GM12878 (cell line): ENCODE data around the gene NUDT14. TPM values are rescaled to one million over a fixed set of nuclear protein-coding genes. Genes with fewer than 3 reads are reported as not detected.
A peak's percentile ranks its signal among the peaks of the same experiment; 100 is the strongest.

ENCODE experiments used
- ATAC-seq: fragments of 200-7000 bp; cut with Tn5 transposase; 3 replicates; pipeline ENCODE4 v1.9.1; 2020; ENCODE audit warnings: mild to moderate bottlenecking, moderate library complexity
- BruUV-seq: library from RNA; stranded (reverse); fragments of 400-500 nt; replicated peaks from 2 replicates; lab custom pipeline; 2021; lab: Mats Ljungman, UMichigan
- CTCF ChIA-PET: fragments of 300-600 bp; sonication (Branson Sonifier 250); formaldehyde crosslinking; extraction: SDS; loops from one replicate; lab custom pipeline; 2021; ENCODE audit warnings: inconsistent platforms; lab: Yijun Ruan, JAX
- POLR2A ChIA-PET: fragments of 350-600 bp; formaldehyde crosslinking; extraction: SDS; loops from one replicate; lab custom pipeline; 2021; ENCODE audit warnings: inconsistent platforms; lab: Charles Lee
- RAD21 ChIA-PET: fragments of 300-600 bp; sonication (Branson Sonifier 250); formaldehyde crosslinking; loops from one replicate; lab custom pipeline; 2023; ENCODE audit warnings: antibody characterized with exemption; ENCODE audit not compliant: unreplicated experiment; lab: Charles Lee
- SMC1A ChIA-PET: fragments of 300-600 bp; sonication (Branson Sonifier 250); formaldehyde crosslinking; loops from one replicate; lab custom pipeline; 2023; ENCODE audit not compliant: unreplicated experiment, uncharacterized antibody; lab: Charles Lee
- DNase-seq: peaks from one replicate; pipeline ENCODE4 v3.0.0-alpha.2; 2011; ENCODE audit warnings: low read depth, low spot score
- FAIRE-seq: peaks from 3 replicates; lab custom pipeline; 2011; peaks lifted over from hg19 to GRCh38; lab: Jason Lieb, UNC
- H2AFZ ChIP-seq: 2 replicates; pipeline ENCODE4 v1.6.0; 2011; ENCODE audit warnings: low read depth, low read length, control low read depth; ENCODE audit not compliant: control insufficient read depth
- H3K27ac ChIP-seq: 2 replicates; pipeline ENCODE4 v1.5.1; 2011; ENCODE audit warnings: control low read depth; ENCODE audit not compliant: control insufficient read depth, insufficient read depth
- H3K27me3 ChIP-seq, 2 experiments: replicated peaks in 1 of 2; 2 replicates each; pipeline versions ENCODE4 v1.6.0 to v1.6.1; 2011; ENCODE audit warnings: low read length in 1 of 2; ENCODE audit not compliant: control insufficient read depth in 2 of 2, insufficient read depth in 2 of 2
- H3K36me3 ChIP-seq, 2 experiments: 2 replicates each; pipeline ENCODE4 v1.5.1; 2011; ENCODE audit warnings: low read length in 1 of 2; ENCODE audit not compliant: control insufficient read depth in 2 of 2, insufficient read depth in 2 of 2
- H3K4me1 ChIP-seq: 2 replicates; pipeline ENCODE4 v1.6.1; 2011; ENCODE audit warnings: mild to moderate bottlenecking, low read length, moderate library complexity, mixed read lengths; ENCODE audit not compliant: control insufficient read depth, insufficient read depth
- H3K4me2 ChIP-seq: 2 replicates; pipeline ENCODE4 v1.6.0; 2011; ENCODE audit warnings: control low read depth; ENCODE audit not compliant: control insufficient read depth, insufficient read depth
- H3K4me3 ChIP-seq: fragments of 200-600 bp; sonication (generic); 2 replicates; pipeline ENCODE4 v1.5.1; 2016
- H3K79me2 ChIP-seq: 2 replicates; pipeline ENCODE4 v1.6.0; 2011; ENCODE audit warnings: low read length; ENCODE audit not compliant: control insufficient read depth, insufficient read depth
- H3K9ac ChIP-seq: 2 replicates; pipeline ENCODE4 v1.8.0; 2011; ENCODE audit warnings: low read length, control low read depth, mixed read lengths; ENCODE audit not compliant: control insufficient read depth, insufficient read depth
- H3K9me3 ChIP-seq: replicated peaks from 3 replicates; pipeline ENCODE4 v1.5.1; 2011; ENCODE audit warnings: mild to moderate bottlenecking, low read length; ENCODE audit not compliant: control insufficient read depth, insufficient read depth
- H4K20me1 ChIP-seq: 2 replicates; pipeline ENCODE4 v1.6.0; 2011; ENCODE audit not compliant: control insufficient read depth, insufficient read depth
- CHD2 ChIP-seq: IDR thresholded peaks from 2 replicates; pipeline ENCODE4 v1.6.1; 2011; ENCODE audit warnings: low read depth, low read length, improper control_type of control experiment, borderline replicate concordance
- CHD4 ChIP-seq: fragments of 200-600 bp; sonication (generic); IDR thresholded peaks from 2 replicates; pipeline ENCODE4 v1.6.1; 2016; ENCODE audit warnings: mild to moderate bottlenecking
- CTCF ChIP-seq, 3 experiments: IDR thresholded peaks in 2 of 3; conservative IDR thresholded peaks in 1 of 3; 2 replicates each; pipeline ENCODE4 v1.5.1; 2011; ENCODE audit warnings: low read depth in 3 of 3, low read length in 3 of 3, mild to moderate bottlenecking in 3 of 3, control low read depth in 2 of 3, moderate library complexity in 2 of 3, inconsistent platforms in 1 of 3, mixed read lengths in 1 of 3; ENCODE audit not compliant: control insufficient read depth in 2 of 3, insufficient read depth in 1 of 3; ENCODE audit errors: extremely low read depth in 1 of 3
- NBN ChIP-seq: fragments of 450-650 bp; IDR thresholded peaks from 2 replicates; pipeline ENCODE4 v1.6.1; 2016
- SKIL ChIP-seq: fragments of 450-650 bp; IDR thresholded peaks from 2 replicates; pipeline ENCODE4 v1.6.1; 2017; ENCODE audit warnings: mild to moderate bottlenecking, low read depth, inconsistent platforms; ENCODE audit not compliant: poor library complexity, severe bottlenecking
- SP1 ChIP-seq: IDR thresholded peaks from one replicate; pipeline ENCODE4 v1.6.1; 2011; ENCODE audit warnings: low read depth, low read length
- SRF ChIP-seq, 2 experiments: IDR thresholded peaks; 2 replicates each; pipeline ENCODE4 v1.6.1; 2011; ENCODE audit warnings: low read depth in 2 of 2, low read length in 2 of 2, mild to moderate bottlenecking in 1 of 2, moderate library complexity in 1 of 2
- WRNIP1 ChIP-seq: IDR thresholded peaks from 2 replicates; pipeline ENCODE4 v1.6.1; 2011; ENCODE audit warnings: low read depth, low read length, improper control_type of control experiment, borderline replicate concordance
- ZBTB40 ChIP-seq: fragments of 450-650 bp; IDR thresholded peaks from 2 replicates; pipeline ENCODE4 v1.6.1; 2016; ENCODE audit warnings: mild to moderate bottlenecking, moderate library complexity, borderline replicate concordance
- ZNF622 ChIP-seq: fragments of 450-650 bp; IDR thresholded peaks from 2 replicates; pipeline ENCODE4 v1.6.1; 2017; ENCODE audit warnings: mild to moderate bottlenecking, inconsistent platforms
- WGBS: methylation state at CpG from one replicate; pipeline ENCODE4 v1.1.6; 2016; ENCODE audit warnings: low lambda C conversion rate; ENCODE audit not compliant: insufficient replicate concordance, insufficient coverage; ENCODE audit errors: missing lambda C conversion rate; 5-methylcytosine and 5-hydroxymethylcytosine counted together
- in situ Hi-C: fragments of 300-500 bp; cut with MboI; formaldehyde crosslinking; loops from 9 replicates; pipeline ENCODE4 v1.14.3; 2018; ENCODE audit warnings: mixed read lengths
- intact Hi-C: fragments of 100-400 bp; cut with micrococcal nuclease; formaldehyde crosslinking; loops from one replicate; pipeline ENCODE4 v1.14.2; 2022; ENCODE audit not compliant: unreplicated experiment
- polyA plus RNA-seq, 11 experiments: library from polyadenylated mRNA; depleted of rRNA in 4 of 11; unstranded in 6 of 11; stranded (reverse) in 5 of 11; fragments of >200 nt; fragmentation: Nextera tagmentation in 4 of 11; fragmentation: Illumina TruSeq in 1 of 11; extraction: Ambion mirVana in 4 of 11; extraction: Trizol in 1 of 11; gene quantifications; 1 replicate in 1 of 11; 2 replicates in 10 of 11; pipeline versions ENCODE4 v1.2.1 to v1.2.3, GENCODE V29; 2011 to 2016; ENCODE audit warnings: inconsistent platforms in 2 of 11, missing spikeins in 2 of 11, low read depth in 1 of 11
- total RNA-seq, 4 experiments: library from RNA; depleted of rRNA in 3 of 4; stranded (reverse); fragments of >200 nt in 3 of 4; fragmentation: Illumina TruSeq in 1 of 4; extraction: Trizol in 1 of 4; gene quantifications; 2 replicates each; pipeline versions ENCODE4 v1.2.1 to v1.2.3, GENCODE V29; 2013 to 2021

The NUDT14 gene
- total and polyA plus RNA-seq, 10 of the 15 experiments (the other 5 are each of a cell fraction or from before 2014, with no cell fraction given): 0.62 to 6.8 (median 4.3) TPM; not detected in 1

GRCh38 chr14:105145381-105146180 is 35.5 kb downstream of the NUDT14 start (continued):
- TF ChIP-seq SKIL (no peak), CHD2 (no peak), ZNF622 (no peak), SRF (IDR thresholded peaks at IDR 0.05; ENCODE audit: low read depth in 2 of 2, low read length in 2 of 2) (0 out of 4 replicates have a peak, but pooled peaks of 1 of the 2 experiments have one; percentile 3)
- TF ChIP-seq, all 136 proteins: peak for 1

GRCh38 chr14:105144666-105145380 is 36.3 kb downstream of the NUDT14 start:
- ChIA-PET CTCF (no interaction called here), SMC1A (no interaction called here), RAD21 (no interaction called here), POLR2A (no interaction called here)
- WGBS: 50% methylated on average over 32 of the region's 32 CpGs
- H3K9me3 ChIP-seq: peaks cover 4% of the 10 kb centered on the region; the same call in 1 of the 3 replicates
- no peaks in the 10 kb centered on the region for H3K4me1 ChIP-seq
- no peaks in the 10 kb centered on the region for H4K20me1 ChIP-seq
- no peak overlapping the region for H2AFZ ChIP-seq
- H3K27ac ChIP-seq: no peak overlapping the region
- no peak overlapping the region for H3K4me2 ChIP-seq
- intact Hi-C loops (no loop called here), in situ Hi-C loops (no loop called here)
- ATAC-seq (peak; percentile 40; the same call in 2 of the 3 replicates), FAIRE-seq (no peak), DNase-seq (no peak)
- H3K79me2 ChIP-seq: no peaks in the 10 kb centered on the region
- no TSS peak for BruUV-seq
- H3K27me3 ChIP-seq: no peaks in the 10 kb centered on the region
- H3K9ac ChIP-seq: no peak overlapping the region
- TF ChIP-seq WRNIP1 (no peak), CTCF (IDR thresholded peaks at IDR 0.05 in 2 of 3, conservative IDR thresholded peaks at IDR 0.05 in 1 of 3; ENCODE audit: control insufficient read depth in 2 of 3, extremely low read depth in 1 of 3, insufficient read depth in 1 of 3, low read depth in 3 of 3, low read length in 3 of 3) (peak in 1 of 3 experiments; percentile 17; a peak in 1 of 6 replicates), NBN (no peak), CHD4 (no peak), SP1 (no peak), ZBTB40 (no peak)
- no peaks in the 10 kb centered on the region for H3K36me3 ChIP-seq
- H3K4me3 ChIP-seq: no peak overlapping the region
